ENCODE measurements around the gene TUBB1. TPM values are rescaled to one million over a fixed set of nuclear protein-coding genes. Genes with fewer than 3 reads are reported as not detected.

The TUBB1 gene
- polyA plus RNA-seq, 1 donor (not counting 4 experiments of a cell fraction or from before 2014, with no cell fraction given): 0.03 TPM

- TF ChIP-seq, protein P1, sequence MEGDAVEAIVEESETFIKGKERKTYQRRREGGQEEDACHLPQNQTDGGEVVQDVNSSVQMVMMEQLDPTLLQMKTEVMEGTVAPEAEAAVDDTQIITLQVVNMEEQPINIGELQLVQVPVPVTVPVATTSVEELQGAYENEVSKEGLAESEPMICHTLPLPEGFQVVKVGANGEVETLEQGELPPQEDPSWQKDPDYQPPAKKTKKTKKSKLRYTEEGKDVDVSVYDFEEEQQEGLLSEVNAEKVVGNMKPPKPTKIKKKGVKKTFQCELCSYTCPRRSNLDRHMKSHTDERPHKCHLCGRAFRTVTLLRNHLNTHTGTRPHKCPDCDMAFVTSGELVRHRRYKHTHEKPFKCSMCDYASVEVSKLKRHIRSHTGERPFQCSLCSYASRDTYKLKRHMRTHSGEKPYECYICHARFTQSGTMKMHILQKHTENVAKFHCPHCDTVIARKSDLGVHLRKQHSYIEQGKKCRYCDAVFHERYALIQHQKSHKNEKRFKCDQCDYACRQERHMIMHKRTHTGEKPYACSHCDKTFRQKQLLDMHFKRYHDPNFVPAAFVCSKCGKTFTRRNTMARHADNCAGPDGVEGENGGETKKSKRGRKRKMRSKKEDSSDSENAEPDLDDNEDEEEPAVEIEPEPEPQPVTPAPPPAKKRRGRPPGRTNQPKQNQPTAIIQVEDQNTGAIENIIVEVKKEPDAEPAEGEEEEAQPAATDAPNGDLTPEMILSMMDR (optimal IDR thresholded peaks at IDR 0.05 in 1 of 3, IDR thresholded peaks at IDR 0.05 in 1 of 3, conservative IDR thresholded peaks at IDR 0.05 in 1 of 3; ENCODE audit: extremely low read depth in 1 of 3, insufficient read depth in 2 of 3, low read length in 3 of 3): no peak
- no peak for TF ChIP-seq EZH2 (IDR thresholded peaks at IDR 0.05; ENCODE audit: low read length)
- dilution Hi-C loops (cut with MboI; ENCODE audit: extremely low pct_ligation_motif_present, low sequenced_read_pairs): no loop called here
- DNase-seq (ENCODE audit: low read depth, low spot score) (no peak), FAIRE-seq (peak; percentile 90)
- H3K27ac ChIP-seq (ENCODE audit: control insufficient read depth, insufficient read depth, low read length): peak overlapping the region; percentile 37
- H3K9ac ChIP-seq (ENCODE audit: control insufficient read depth, extremely low read depth, insufficient read depth, low read length): no peak overlapping the region
- H3K27me3 ChIP-seq (ENCODE audit: control insufficient read depth, extremely low read depth, insufficient read depth, low read length): no peaks in the 10 kb centered on the region
- H3K4me2 ChIP-seq (ENCODE audit: control insufficient read depth, extremely low read depth, insufficient read depth, low read depth, low read length): peak overlapping the region; percentile 64
- H3K79me2 ChIP-seq (ENCODE audit: control insufficient read depth, insufficient read depth, low read length): peaks cover 13% of the 10 kb centered on the region
- no peaks in the 10 kb centered on the region for H3K9me1 ChIP-seq (ENCODE audit: control insufficient read depth, extremely low read depth, insufficient read depth, low read length)
- H4K20me1 ChIP-seq (ENCODE audit: control insufficient read depth, extremely low read depth, insufficient read depth, low read length): no peaks in the 10 kb centered on the region
- H3K4me1 ChIP-seq (ENCODE audit: control insufficient read depth, extremely low read depth, insufficient read depth, low read length): peaks cover 25% of the 10 kb centered on the region
- H3K36me3 ChIP-seq (ENCODE audit: control insufficient read depth in 2 of 2, extremely low read depth in 1 of 2, insufficient read depth in 2 of 2, low read length in 2 of 2): peaks cover 19 to 26% of the 10 kb centered on the region in 2 experiments
- no peaks in the 10 kb centered on the region for H3K9me3 ChIP-seq (ENCODE audit: control insufficient read depth, low read depth, low read length)
- peak overlapping the region; percentile 49 for H2AFZ ChIP-seq (ENCODE audit: control insufficient read depth, low read length)
- H3K4me3 ChIP-seq (ENCODE audit: control insufficient read depth in 2 of 3, extremely low read depth in 1 of 3, insufficient read depth in 2 of 3, low read depth in 1 of 3, low read length in 3 of 3): peak overlapping the region in 1 of 3 experiments; percentile 25
Measured at GRCh38 chr20:59020938-59021551, 1.8 kb downstream of the TUBB1 start.

- Histone ChIP-seq H3K9me1 (ENCODE audit: control insufficient read depth, extremely low read depth, insufficient read depth, low read length) (no peaks in the 10 kb centered on the region), H3K4me3 (ENCODE audit: control insufficient read depth in 2 of 3, extremely low read depth in 1 of 3, insufficient read depth in 2 of 3, low read depth in 1 of 3, low read length in 3 of 3) (no peak overlapping the region), H3K79me2 (ENCODE audit: control insufficient read depth, insufficient read depth, low read length) (peaks cover 29% of the 10 kb centered on the region), H3K9me3 (ENCODE audit: control insufficient read depth, low read depth, low read length) (no peaks in the 10 kb centered on the region), H4K20me1 (ENCODE audit: control insufficient read depth, extremely low read depth, insufficient read depth, low read length) (no peaks in the 10 kb centered on the region), H3K4me1 (ENCODE audit: control insufficient read depth, extremely low read depth, insufficient read depth, low read length) (peaks cover 12% of the 10 kb centered on the region), H3K9ac (ENCODE audit: control insufficient read depth, extremely low read depth, insufficient read depth, low read length) (no peak overlapping the region), H3K36me3 (ENCODE audit: control insufficient read depth in 2 of 2, extremely low read depth in 1 of 2, insufficient read depth in 2 of 2, low read length in 2 of 2) (peaks cover 21 to 34% of the 10 kb centered on the region in 2 experiments), H2AFZ (ENCODE audit: control insufficient read depth, low read length) (no peak overlapping the region), H3K27me3 (ENCODE audit: control insufficient read depth, extremely low read depth, insufficient read depth, low read length) (no peaks in the 10 kb centered on the region), H3K27ac (ENCODE audit: control insufficient read depth, insufficient read depth, low read length) (no peak overlapping the region), H3K4me2 (ENCODE audit: control insufficient read depth, extremely low read depth, insufficient read depth, low read depth, low read length) (no peak overlapping the region)
- no peak for DNase-seq (ENCODE audit: low read depth, low spot score)
- no peak for FAIRE-seq
- dilution Hi-C loops (cut with MboI; ENCODE audit: extremely low pct_ligation_motif_present, low sequenced_read_pairs): no loop called here
- TF ChIP-seq, protein P1 (optimal IDR thresholded peaks at IDR 0.05 in 1 of 3, IDR thresholded peaks at IDR 0.05 in 1 of 3, conservative IDR thresholded peaks at IDR 0.05 in 1 of 3; ENCODE audit: extremely low read depth in 1 of 3, insufficient read depth in 2 of 3, low read length in 3 of 3): no peak
- no peak for TF ChIP-seq EZH2 (IDR thresholded peaks at IDR 0.05; ENCODE audit: low read length)
Measured at GRCh38 chr20:59022754-59023153, 3.5 kb downstream of the TUBB1 start.

Data from keratinocyte (primary cell).